AG04450 (cell line): ENCODE data around the gene MAPKAPK3. TPM values are rescaled to one million over a fixed set of nuclear protein-coding genes. Genes with fewer than 3 reads are reported as not detected.

Experiments used
- CTCF ChIA-PET: fragments of 300-600, 350-600 bp; formaldehyde crosslinking; extraction: SDS; loops from one replicate; lab custom pipeline; 2022; ENCODE audit warnings: antibody characterized with exemption, inconsistent platforms; lab: Charles Lee
- POLR2A ChIA-PET: fragments of 350-600 bp; formaldehyde crosslinking; extraction: SDS; loops from one replicate; lab custom pipeline; 2021; ENCODE audit warnings: antibody characterized with exemption, inconsistent platforms; lab: Yijun Ruan, JAX
- DNase-seq: peaks from one replicate; pipeline ENCODE4 v3.0.0-alpha.2; 2011; ENCODE audit warnings: low read depth, low spot score
- H3K27ac ChIP-seq: one replicate; pipeline ENCODE4 v1.5.1; 2012; ENCODE audit warnings: low read depth, low read length, control low read depth
- H3K27me3 ChIP-seq: one replicate; pipeline ENCODE4 v1.6.0; 2012; ENCODE audit warnings: low read length; ENCODE audit not compliant: control insufficient read depth, insufficient read depth
- H3K4me3 ChIP-seq: 2 replicates; pipeline ENCODE4 v1.5.1; 2011; ENCODE audit warnings: mild to moderate bottlenecking, low read depth, low read length, control low read depth
- H3K9me3 ChIP-seq: 2 replicates; pipeline ENCODE4 v1.5.1; 2012; ENCODE audit warnings: low read length; ENCODE audit not compliant: control insufficient read depth, insufficient read depth
- CTCF ChIP-seq: IDR thresholded peaks from 2 replicates; pipeline ENCODE4 v1.5.1; 2011; ENCODE audit warnings: low read depth, low read length, control low read depth, inconsistent platforms
- polyA plus RNA-seq: library from polyadenylated mRNA; depleted of rRNA; stranded (reverse); fragments of >200 nt; gene quantifications from 2 replicates; pipeline ENCODE4 v1.2.3, GENCODE V29; 2011

Gene MAPKAPK3
- polyA plus RNA-seq, 1 experiment, result 35.7 TPM

GRCh38 chr3:50612970-50613846, 3.7 kb upstream of the MAPKAPK3 start:
- Histone ChIP-seq H3K27me3 (no peaks in the 10 kb centered on the region), H3K4me3 (no peak overlapping the region; the same call in 1 of the 2 replicates), H3K27ac (no peak overlapping the region), H3K9me3 (peaks cover 4% of the 10 kb centered on the region; the same call in 1 of the 2 replicates)
- no peak for TF ChIP-seq CTCF
- ChIA-PET CTCF (interaction anchor here (0.6 to 12.3 kb wide), 19 partner anchors 9 to 776 kb away, joined by 3 to 436 read pairs (median 5); partner anchors contain the start of genes C3orf18, CYB561D2, HEMK1 and NPRL2), POLR2A (no interaction called here)
- no peak for DNase-seq

GRCh38 chr3:50615190-50615589, 1.8 kb upstream of the MAPKAPK3 start:
- CTCF ChIA-PET, result interaction anchor here (0.5 to 12.3 kb wide), 39 partner anchors 10 to 1067 kb away, joined by 3 to 436 read pairs (median 6); partner anchors contain the start of genes C3orf18, CACNA2D2, HEMK1 and MANF
- no peak overlapping the region for H3K27ac ChIP-seq

GRCh38 chr3:50616003-50616769, 765 bp upstream of the MAPKAPK3 start:
- Histone ChIP-seq H3K9me3 (peaks cover 4% of the 10 kb centered on the region; the same call in 1 of the 2 replicates), H3K27me3 (no peaks in the 10 kb centered on the region), H3K4me3 (peak overlapping the region; percentile 72), H3K27ac (no peak overlapping the region)
- DNase-seq, result peak; percentile 66
- TF ChIP-seq CTCF, result peak; percentile 100
- POLR2A ChIA-PET, result interaction anchor here (0.6 to 1.2 kb wide), 6 partner anchors 20 to 769 kb away, joined by 3 to 9 read pairs (median 3); partner anchors contain the start of genes HEMK1 and MANF
- CTCF ChIA-PET, result interaction anchor here (0.6 to 12.3 kb wide), 40 partner anchors 11 to 1066 kb away, joined by 3 to 436 read pairs (median 6); partner anchors contain the start of genes C3orf18, HEMK1, MANF and RBM15B

More at GRCh38 chr3:50615190-50615589, 1.8 kb upstream of the MAPKAPK3 start:
- Histone ChIP-seq H3K27me3 (no peaks in the 10 kb centered on the region), H3K4me3 (no peak overlapping the region), H3K9me3 (peaks cover 4% of the 10 kb centered on the region; the same call in 1 of the 2 replicates)
- POLR2A ChIA-PET, result interaction anchor here (1.2 kb wide), 1 partner anchor 46 kb away, joined by 9 read pairs; the partner anchor contains the start of gene HEMK1
- DNase-seq, result no peak
- no peak for TF ChIP-seq CTCF

- Histone ChIP-seq H3K27ac (no peak overlapping the region), H3K9me3 (peaks cover 4% of the 10 kb centered on the region; the same call in 1 of the 2 replicates), H3K4me3 (peak overlapping the region; percentile 72), H3K27me3 (no peaks in the 10 kb centered on the region)
- DNase-seq, result peak; percentile 60
- no peak for TF ChIP-seq CTCF
- CTCF ChIA-PET, result interaction anchor here (0.6 to 12.3 kb wide), 28 partner anchors 11 to 1065 kb away, joined by 3 to 436 read pairs (median 8); partner anchors contain the start of genes C3orf18, HEMK1 and MANF
- POLR2A ChIA-PET, result interaction anchor here (0.6 to 1.9 kb wide), 5 partner anchors 19 to 768 kb away, joined by 3 to 4 read pairs (median 3); partner anchors contain the start of genes HEMK1 and MANF
Measured at GRCh38 chr3:50616770-50617095, 218 bp upstream of the MAPKAPK3 start.
